Activated CD8-positive, alpha-beta T cell treated with anti-CD3 and anti-CD28 coated beads for 36 hours (primary cell): Measurements from ENCODE around the gene GADD45A. TPM values are rescaled to one million over a fixed set of nuclear protein-coding genes. Genes with fewer than 3 reads are reported as not detected.
A peak's percentile ranks its signal among the peaks of the same experiment; 100 is the strongest.
"Not testable (repeated sequence)": the region's sequence is repeated elsewhere in the genome, so short reads cannot be mapped to it uniquely, and the experiment has no call there.

Experiments used
- ATAC-seq: fragments of 200-7000 bp; cut with Tn5 transposase; one replicate; pipeline ENCODE4 v1.10.0; 2021; ENCODE audit warnings: mild to moderate bottlenecking, moderate library complexity
- CTCF ChIA-PET: fragments of 350-600 bp; sonication (Branson Sonifier 250); formaldehyde crosslinking; loops from one replicate; lab custom pipeline; 2021; ENCODE audit warnings: antibody characterized with exemption; lab: Charles Lee
- POLR2A ChIA-PET: fragments of 350-600 bp; sonication (Branson Sonifier 250); formaldehyde crosslinking; loops from one replicate; lab custom pipeline; 2021; ENCODE audit warnings: antibody characterized with exemption; lab: Charles Lee
- DNase-seq: peaks from one replicate; pipeline ENCODE4 v3.0.0-alpha.2; 2020
- H3K27ac Mint-ChIP-seq: one replicate; pipeline ENCODE4 v1.8.0; 2021; ENCODE audit warnings: mild to moderate bottlenecking, mixed read lengths
- H3K27me3 Mint-ChIP-seq: one replicate; pipeline ENCODE4 v1.8.0; 2021; ENCODE audit warnings: mixed read lengths
- H3K36me3 Mint-ChIP-seq: one replicate; pipeline ENCODE4 v1.8.0; 2021; ENCODE audit warnings: low read depth, mixed read lengths
- H3K4me1 Mint-ChIP-seq: one replicate; pipeline ENCODE4 v1.8.0; 2021; ENCODE audit warnings: low read depth, mixed read lengths
- H3K4me3 Mint-ChIP-seq: one replicate; pipeline ENCODE4 v1.8.0; 2021; ENCODE audit warnings: mild to moderate bottlenecking, moderate library complexity, mixed read lengths
- H3K9me3 Mint-ChIP-seq: one replicate; pipeline ENCODE4 v1.8.0; 2021; ENCODE audit warnings: mixed read lengths
- CTCF ChIP-seq: fragments of 200-600 bp; IDR thresholded peaks from one replicate; pipeline ENCODE4 v1.8.0; 2022; ENCODE audit warnings: antibody characterized with exemption, mild to moderate bottlenecking
- intact Hi-C: fragments of 100-400 bp; cut with micrococcal nuclease; formaldehyde crosslinking; loops from one replicate; pipeline ENCODE4 v1.10.0; 2022
- total RNA-seq, 2 experiments: library from RNA; stranded (reverse); gene quantifications; one replicate each; pipeline ENCODE4 v1.2.3, GENCODE V29; 2021

GADD45A gene
- total RNA-seq, 2 experiments from 2014 or later, result 33.5 to 34.3 TPM

GRCh38 chr1:67723126-67723525, 38.1 kb downstream of the GADD45A start:
- Mint-ChIP-seq H3K4me3 (no peak overlapping the region), H3K27ac (no peak overlapping the region), H3K4me1 (peaks cover 6% of the 10 kb centered on the region), H3K36me3 (no peaks in the 10 kb centered on the region), H3K9me3 (no peaks in the 10 kb centered on the region), H3K27me3 (no peaks in the 10 kb centered on the region)
- intact Hi-C loops, result no loop called here
- POLR2A ChIA-PET, result interaction anchor here (1.3 kb wide), 1 partner anchor 37 kb away, joined by 3 read pairs; the partner anchor contains the start of gene GADD45A
- ATAC-seq, result no peak
- no peak for TF ChIP-seq CTCF
- DNase-seq, result no peak
- CTCF ChIA-PET, result interaction anchor here (1.3 to 1.9 kb wide), 5 partner anchors 22 to 39 kb away, joined by 3 to 8 read pairs (median 4); no protein-coding TSS in a partner anchor

GRCh38 chr1:67723620-67724019, 38.6 kb downstream of the GADD45A start:
- no peak for TF ChIP-seq CTCF
- Mint-ChIP-seq H3K9me3 (no peaks in the 10 kb centered on the region), H3K27me3 (no peaks in the 10 kb centered on the region), H3K27ac (no peak overlapping the region), H3K36me3 (no peaks in the 10 kb centered on the region), H3K4me3 (no peak overlapping the region), H3K4me1 (peaks cover 6% of the 10 kb centered on the region)
- ChIA-PET CTCF (interaction anchor here (1.3 to 1.9 kb wide), 5 partner anchors 22 to 39 kb away, joined by 3 to 8 read pairs (median 4); no protein-coding TSS in a partner anchor), POLR2A (interaction anchor here (1.2 to 1.3 kb wide), 2 partner anchors 11 to 38 kb away, joined by 3 read pairs; partner anchors contain the start of gene GADD45A)
- peak; percentile 95 for ATAC-seq
- intact Hi-C loops, result no loop called here
- peak; percentile 39 for DNase-seq

GRCh38 chr1:67724928-67725560, 40.0 kb downstream of the GADD45A start:
- peaks cover 3% of the 10 kb centered on the region for H3K27me3 Mint-ChIP-seq
- H3K4me1 Mint-ChIP-seq, result peaks cover 11% of the 10 kb centered on the region
- ATAC-seq (no peak), DNase-seq (no peak)
- H3K36me3 Mint-ChIP-seq, result no peaks in the 10 kb centered on the region
- intact Hi-C loops, result no loop called here
- H3K4me3 Mint-ChIP-seq, result no peak overlapping the region
- H3K27ac Mint-ChIP-seq, result no peak overlapping the region
- no peak for TF ChIP-seq CTCF
- POLR2A ChIA-PET, result no interaction called here
- no peaks in the 10 kb centered on the region for H3K9me3 Mint-ChIP-seq
- CTCF ChIA-PET, result interaction anchor here (1.9 kb wide), 1 partner anchor 35 kb away, joined by 8 read pairs; no protein-coding TSS in a partner anchor

- peaks cover 11% of the 10 kb centered on the region for H3K4me1 Mint-ChIP-seq
- CTCF ChIA-PET, result no interaction called here
- TF ChIP-seq CTCF, result no peak
- H3K27ac Mint-ChIP-seq, result no peak overlapping the region
- H3K4me3 Mint-ChIP-seq, result no peak overlapping the region
- H3K9me3 Mint-ChIP-seq, result no peaks in the 10 kb centered on the region
- ATAC-seq (no peak), DNase-seq (no peak)
- POLR2A ChIA-PET, result no interaction called here
- H3K27me3 Mint-ChIP-seq, result peaks cover 3% of the 10 kb centered on the region
- no peaks in the 10 kb centered on the region for H3K36me3 Mint-ChIP-seq
- intact Hi-C loops, result no loop called here
Observed at GRCh38 chr1:67726224-67726623, 41.2 kb downstream of the GADD45A start.

- TF ChIP-seq CTCF, result no peak
- no peak overlapping the region for H3K4me3 Mint-ChIP-seq
- DNase-seq, result no peak
- intact Hi-C loops, result no loop called here
- H3K36me3 Mint-ChIP-seq, result no peaks in the 10 kb centered on the region
- peaks cover 17% of the 10 kb centered on the region for H3K4me1 Mint-ChIP-seq
- no peaks in the 10 kb centered on the region for H3K9me3 Mint-ChIP-seq
- no peak for ATAC-seq
- no peak overlapping the region for H3K27ac Mint-ChIP-seq
- ChIA-PET POLR2A (interaction anchor here (0.7 to 1.1 kb wide), 2 partner anchors 28 to 44 kb away, joined by 3 read pairs; no protein-coding TSS in a partner anchor), CTCF (interaction anchor here (0.6 kb wide), 1 partner anchor 168 kb away, joined by 3 read pairs; no protein-coding TSS in a partner anchor)
- H3K27me3 Mint-ChIP-seq, result peaks cover 3% of the 10 kb centered on the region
Observed at GRCh38 chr1:67729872-67730271, 44.9 kb downstream of the GADD45A start.

GRCh38 chr1:67730312-67730711, 45.3 kb downstream of the GADD45A start:
- peaks cover 18% of the 10 kb centered on the region for H3K4me1 Mint-ChIP-seq
- not testable (repeated sequence) for H3K27ac Mint-ChIP-seq
- POLR2A ChIA-PET, result interaction anchor here (1.1 kb wide), 1 partner anchor 44 kb away, joined by 3 read pairs; no protein-coding TSS in a partner anchor

More at GRCh38 chr1:67730312-67730711, 45.3 kb downstream of the GADD45A start:
- CTCF ChIA-PET, result interaction anchor here (1.4 to 2.3 kb wide), 2 partner anchors 29 to 168 kb away, joined by 3 to 6 read pairs; no protein-coding TSS in a partner anchor
- H3K4me3 Mint-ChIP-seq, H3K9me3 Mint-ChIP-seq, H3K27me3 Mint-ChIP-seq, H3K36me3 Mint-ChIP-seq, ATAC-seq, DNase-seq, intact Hi-C loops: not testable (repeated sequence)
